Measurements from ENCODE around the gene MYO9B.

The MYO9B gene

DNA sequence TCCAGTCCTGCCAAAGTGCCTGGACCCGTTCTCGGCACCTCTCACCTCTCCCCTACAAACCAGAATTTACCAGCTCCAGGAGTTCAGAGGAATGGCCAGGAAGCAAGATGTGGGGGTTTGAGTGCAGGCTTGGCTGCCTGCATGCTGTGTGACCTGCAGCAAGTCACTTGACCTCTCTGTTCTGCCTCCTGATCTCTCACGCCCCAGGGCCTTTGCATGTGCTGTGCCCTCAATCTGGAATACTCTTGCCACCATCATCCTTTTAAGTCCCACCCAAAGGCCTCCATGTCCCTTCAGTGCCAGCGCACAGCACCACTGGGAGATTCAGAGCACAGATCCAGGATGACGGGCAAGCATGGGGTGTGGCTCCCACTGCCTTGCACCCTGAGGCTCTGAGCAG is 43.4 kb downstream of the MYO9B start:
- H3K4me3 ChIP-seq (ENCODE audit: low read length): no peak overlapping the region
- TF ChIP-seq, protein P1, sequence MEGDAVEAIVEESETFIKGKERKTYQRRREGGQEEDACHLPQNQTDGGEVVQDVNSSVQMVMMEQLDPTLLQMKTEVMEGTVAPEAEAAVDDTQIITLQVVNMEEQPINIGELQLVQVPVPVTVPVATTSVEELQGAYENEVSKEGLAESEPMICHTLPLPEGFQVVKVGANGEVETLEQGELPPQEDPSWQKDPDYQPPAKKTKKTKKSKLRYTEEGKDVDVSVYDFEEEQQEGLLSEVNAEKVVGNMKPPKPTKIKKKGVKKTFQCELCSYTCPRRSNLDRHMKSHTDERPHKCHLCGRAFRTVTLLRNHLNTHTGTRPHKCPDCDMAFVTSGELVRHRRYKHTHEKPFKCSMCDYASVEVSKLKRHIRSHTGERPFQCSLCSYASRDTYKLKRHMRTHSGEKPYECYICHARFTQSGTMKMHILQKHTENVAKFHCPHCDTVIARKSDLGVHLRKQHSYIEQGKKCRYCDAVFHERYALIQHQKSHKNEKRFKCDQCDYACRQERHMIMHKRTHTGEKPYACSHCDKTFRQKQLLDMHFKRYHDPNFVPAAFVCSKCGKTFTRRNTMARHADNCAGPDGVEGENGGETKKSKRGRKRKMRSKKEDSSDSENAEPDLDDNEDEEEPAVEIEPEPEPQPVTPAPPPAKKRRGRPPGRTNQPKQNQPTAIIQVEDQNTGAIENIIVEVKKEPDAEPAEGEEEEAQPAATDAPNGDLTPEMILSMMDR (conservative IDR thresholded peaks at IDR 0.05; ENCODE audit: low read length): no peak
- DNase-seq (ENCODE audit: low read depth): no peak

DNA sequence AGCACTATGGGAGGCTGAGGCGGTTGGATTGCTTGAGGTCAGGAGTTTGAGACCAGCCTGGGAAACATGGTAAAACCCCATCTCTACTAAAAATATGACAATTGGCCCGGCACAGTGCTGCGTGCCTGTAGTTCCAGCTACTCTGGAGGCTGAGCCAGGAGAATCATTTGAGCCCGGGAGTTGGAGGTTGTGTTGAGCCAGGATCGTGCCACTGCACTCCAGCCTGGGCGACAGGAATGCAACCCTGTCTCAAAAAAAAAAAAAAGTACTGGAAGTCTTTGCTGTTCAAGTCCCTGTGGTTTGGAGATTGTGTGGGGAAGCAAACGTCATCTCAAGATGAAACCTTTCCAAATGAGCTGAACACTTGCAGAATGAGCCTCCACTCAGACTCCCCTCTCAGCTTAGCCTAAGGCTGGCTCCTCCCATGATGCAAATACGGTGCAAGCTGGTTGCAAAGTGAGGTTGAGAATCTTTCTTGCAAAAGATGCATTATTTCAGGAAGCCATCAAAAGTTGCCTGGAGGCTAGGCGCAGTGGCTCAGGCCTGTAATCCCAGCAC is 46.2 kb downstream of the MYO9B start:
- H3K4me3 ChIP-seq (ENCODE audit: low read length): no peak overlapping the region
- DNase-seq (ENCODE audit: low read depth): peak; percentile 95
- TF ChIP-seq, protein P1 (conservative IDR thresholded peaks at IDR 0.05; ENCODE audit: low read length): no peak

GRCh38 chr19:17123041-17123440 is 47.5 kb downstream of the MYO9B start:
- H3K4me3 ChIP-seq (ENCODE audit: low read length): no peak overlapping the region
- DNase-seq (ENCODE audit: low read depth): no peak
- TF ChIP-seq, protein P1 (conservative IDR thresholded peaks at IDR 0.05; ENCODE audit: low read length): no peak

DNA sequence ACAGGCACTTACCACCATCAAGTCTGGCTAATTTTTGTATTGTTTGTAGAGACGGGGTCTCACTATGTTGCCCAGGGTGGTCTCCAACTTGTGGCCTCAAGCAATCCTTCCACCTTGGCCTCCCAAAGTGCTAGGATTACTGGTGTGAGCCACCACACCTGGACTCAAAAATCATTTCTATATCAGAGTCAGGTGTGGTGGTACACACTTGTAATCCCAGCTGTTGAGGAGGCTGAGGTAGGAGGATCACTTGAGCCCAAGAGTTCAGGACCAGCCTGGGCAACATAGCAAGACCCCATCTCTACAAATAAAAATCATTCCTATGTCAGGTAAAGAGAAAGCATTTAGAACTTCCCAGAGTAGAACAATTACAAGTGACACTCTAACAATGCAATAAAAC is 48.4 kb downstream of the MYO9B start:
- TF ChIP-seq, protein P1 (conservative IDR thresholded peaks at IDR 0.05; ENCODE audit: low read length): no peak
- no peak overlapping the region for H3K4me3 ChIP-seq (ENCODE audit: low read length)
- no peak for DNase-seq (ENCODE audit: low read depth)

DNA sequence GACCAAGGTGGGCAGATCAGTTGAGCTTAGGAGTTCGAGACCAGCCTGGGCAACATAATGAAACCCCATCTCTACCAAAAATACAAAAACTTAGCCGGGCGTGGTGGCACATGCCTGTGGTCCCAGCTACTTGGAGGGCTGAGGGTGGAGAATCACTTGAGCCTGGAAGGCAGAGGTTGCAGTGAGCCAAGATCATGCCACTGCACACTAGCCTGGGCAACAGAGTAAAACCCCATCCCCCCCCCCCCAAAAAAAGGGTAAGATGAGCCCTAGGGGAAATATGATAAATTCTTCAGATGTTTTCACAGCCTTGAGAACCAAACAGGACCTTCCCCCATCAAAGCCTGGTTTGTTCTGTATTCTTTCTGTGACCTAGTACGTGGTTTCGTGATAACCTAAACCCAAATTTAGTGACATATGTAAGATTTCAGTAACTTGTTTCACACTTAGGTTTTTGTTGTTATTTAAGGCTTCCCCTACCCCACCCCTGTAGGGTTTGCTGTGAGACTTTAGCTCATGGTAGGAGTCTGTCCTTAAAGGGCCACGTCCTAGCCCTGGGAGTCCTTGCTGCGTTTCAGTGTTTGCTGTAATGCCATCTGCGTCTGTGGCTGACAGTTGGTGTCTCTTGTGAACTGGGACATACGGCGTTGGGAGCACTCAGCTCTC is 49.6 kb downstream of the MYO9B start:
- H3K4me3 ChIP-seq (ENCODE audit: low read length): no peak overlapping the region
- TF ChIP-seq, protein P1 (conservative IDR thresholded peaks at IDR 0.05; ENCODE audit: low read length): no peak
- peak; percentile 71 for DNase-seq (ENCODE audit: low read depth)

DNA sequence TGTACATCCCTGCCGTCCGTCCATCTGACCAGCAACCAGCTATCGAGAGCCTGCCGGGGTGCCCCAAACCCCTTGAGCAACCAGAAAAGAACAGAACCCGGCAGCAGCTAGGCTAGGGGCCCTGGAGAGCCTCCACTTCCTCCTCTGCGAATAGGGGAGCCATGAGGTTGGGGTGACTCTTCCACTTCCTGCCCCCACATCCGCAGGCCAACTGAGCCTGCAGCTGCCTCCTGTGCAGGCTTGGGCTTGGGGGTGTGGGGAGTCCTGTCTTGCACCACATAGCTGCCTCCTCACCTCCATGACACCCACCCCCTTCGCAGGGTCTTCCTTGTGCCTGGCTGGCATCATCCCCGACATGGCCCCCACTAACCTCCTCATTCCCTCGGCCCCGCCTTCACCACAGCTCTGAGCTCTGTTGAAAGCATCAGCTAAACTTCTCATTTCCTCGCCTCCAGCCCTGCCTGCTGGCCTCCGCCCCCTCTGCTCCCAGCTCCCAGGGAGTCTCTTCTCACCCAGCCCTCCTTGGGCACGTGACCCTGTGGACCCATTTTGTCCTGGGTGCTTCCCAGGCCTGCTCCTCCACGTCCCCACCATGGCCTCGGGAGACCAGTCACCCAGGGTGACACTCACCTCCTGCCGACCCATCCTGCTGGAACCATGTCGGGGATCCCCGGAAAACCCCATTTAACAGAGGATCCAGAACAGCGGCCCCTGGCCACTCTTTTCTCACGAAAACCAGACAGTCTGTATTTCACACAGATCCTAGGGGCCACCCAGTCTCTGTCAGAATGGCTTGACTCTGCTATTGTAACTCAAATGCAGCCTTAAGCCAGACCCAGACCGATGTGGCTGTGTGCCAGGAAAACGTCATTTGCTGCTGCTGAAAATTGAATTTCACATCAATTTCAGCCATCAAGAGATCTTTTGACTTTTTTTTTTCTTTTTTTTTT is 50.4 kb downstream of the MYO9B start:
- TF ChIP-seq, protein P1 (conservative IDR thresholded peaks at IDR 0.05; ENCODE audit: low read length): no peak
- no peak overlapping the region for H3K4me3 ChIP-seq (ENCODE audit: low read length)
- DNase-seq (ENCODE audit: low read depth): no peak

Measured in AG10803 (cell line).